C1 segment of cervical spinal cord (tissue), 14 donors: ENCODE measurements around the gene DTL.

Source experiments
- DNase-seq, 14 donors: peaks; one replicate each; lab custom pipeline; 2025; lab: John Stamatoyannopoulos, UW

DTL gene

GRCh38 chr1:212124690-212125582 lies 89.4 kb downstream of the DTL start:
- DNase-seq = no peak

- DNase-seq = no peak
These were observed 90.1 kb downstream of the DTL start for GRCh38 chr1:212125654-212126053.

- no peak for DNase-seq
These were observed 91.7 kb downstream of the DTL start for GRCh38 chr1:212127221-212127620.

- peak in 3 of 14 donors; percentile 4 to 35 (median 12) for DNase-seq
These were observed 94.2 kb downstream of the DTL start for GRCh38 chr1:212129781-212130180.

GRCh38 chr1:212132025-212132424 lies 96.5 kb downstream of the DTL start:
- no peak for DNase-seq

- no peak for DNase-seq
These were observed 97.8 kb downstream of the DTL start for GRCh38 chr1:212133319-212133718.

- no peak for DNase-seq
These were observed 99.6 kb downstream of the DTL start for GRCh38 chr1:212135166-212135565.

GRCh38 chr1:212137854-212138253 lies 102.3 kb downstream of the DTL start:
- DNase-seq = no peak

GRCh38 chr1:212138457-212138856 lies 102.9 kb downstream of the DTL start:
- DNase-seq = no peak

- DNase-seq = no peak
These were observed 104.1 kb downstream of the DTL start for GRCh38 chr1:212139526-212140135.

- no peak for DNase-seq
These were observed 105.9 kb downstream of the DTL start for GRCh38 chr1:212141404-212141803.

GRCh38 chr1:212142883-212143530 lies 107.5 kb downstream of the DTL start:
- DNase-seq = no peak

- DNase-seq = no peak
These were observed 112.1 kb downstream of the DTL start for GRCh38 chr1:212147581-212148033.

GRCh38 chr1:212149566-212149965 lies 114.0 kb downstream of the DTL start:
- DNase-seq = no peak

- no peak for DNase-seq
These were observed 116.8 kb downstream of the DTL start for GRCh38 chr1:212152308-212152693.

GRCh38 chr1:212152869-212153268 lies 117.3 kb downstream of the DTL start:
- no peak for DNase-seq

GRCh38 chr1:212153635-212154034 lies 118.1 kb downstream of the DTL start:
- no peak for DNase-seq
